Measurements from ENCODE around the gene JPT1.

Gene JPT1

DNA sequence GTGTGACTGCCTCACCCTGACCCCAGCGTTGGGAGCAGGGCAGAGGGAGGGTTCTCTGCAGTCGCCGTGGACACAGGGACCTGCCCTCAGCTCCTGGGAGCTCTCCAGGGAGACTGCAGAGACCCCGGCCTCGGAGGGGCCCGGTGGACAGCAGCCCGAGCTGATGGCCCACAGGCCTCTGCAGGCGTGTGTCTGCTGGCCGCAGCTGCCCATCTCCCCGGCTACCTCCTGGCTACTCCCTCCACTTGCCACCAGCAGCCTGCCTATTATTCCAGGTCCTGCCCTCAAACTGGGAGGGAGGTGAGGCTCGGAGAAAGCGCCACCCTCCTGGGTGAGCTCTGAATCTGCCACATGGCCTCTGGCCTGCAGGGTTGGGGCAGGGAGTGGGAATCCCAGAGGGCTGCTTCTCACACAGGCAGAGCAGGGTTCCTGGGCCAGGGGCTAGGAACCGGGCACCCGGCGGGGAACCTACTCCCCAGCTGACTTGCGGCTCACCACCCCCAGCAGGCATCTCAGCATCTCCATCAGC, 59.4 kb downstream of the JPT1 start (continued):
- TF ChIP-seq, protein P1, sequence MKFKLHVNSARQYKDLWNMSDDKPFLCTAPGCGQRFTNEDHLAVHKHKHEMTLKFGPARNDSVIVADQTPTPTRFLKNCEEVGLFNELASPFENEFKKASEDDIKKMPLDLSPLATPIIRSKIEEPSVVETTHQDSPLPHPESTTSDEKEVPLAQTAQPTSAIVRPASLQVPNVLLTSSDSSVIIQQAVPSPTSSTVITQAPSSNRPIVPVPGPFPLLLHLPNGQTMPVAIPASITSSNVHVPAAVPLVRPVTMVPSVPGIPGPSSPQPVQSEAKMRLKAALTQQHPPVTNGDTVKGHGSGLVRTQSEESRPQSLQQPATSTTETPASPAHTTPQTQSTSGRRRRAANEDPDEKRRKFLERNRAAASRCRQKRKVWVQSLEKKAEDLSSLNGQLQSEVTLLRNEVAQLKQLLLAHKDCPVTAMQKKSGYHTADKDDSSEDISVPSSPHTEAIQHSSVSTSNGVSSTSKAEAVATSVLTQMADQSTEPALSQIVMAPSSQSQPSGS (tag by site-specific recombination; IDR thresholded peaks at IDR 0.05; ENCODE audit: low read depth): no peak

GRCh38 chr17:75093548-75094158, 60.7 kb downstream of the JPT1 start:
- no peaks in the 10 kb centered on the region for H3K9me3 ChIP-seq (ENCODE audit: control insufficient read depth, insufficient read depth, low read depth, low read length)

DNA sequence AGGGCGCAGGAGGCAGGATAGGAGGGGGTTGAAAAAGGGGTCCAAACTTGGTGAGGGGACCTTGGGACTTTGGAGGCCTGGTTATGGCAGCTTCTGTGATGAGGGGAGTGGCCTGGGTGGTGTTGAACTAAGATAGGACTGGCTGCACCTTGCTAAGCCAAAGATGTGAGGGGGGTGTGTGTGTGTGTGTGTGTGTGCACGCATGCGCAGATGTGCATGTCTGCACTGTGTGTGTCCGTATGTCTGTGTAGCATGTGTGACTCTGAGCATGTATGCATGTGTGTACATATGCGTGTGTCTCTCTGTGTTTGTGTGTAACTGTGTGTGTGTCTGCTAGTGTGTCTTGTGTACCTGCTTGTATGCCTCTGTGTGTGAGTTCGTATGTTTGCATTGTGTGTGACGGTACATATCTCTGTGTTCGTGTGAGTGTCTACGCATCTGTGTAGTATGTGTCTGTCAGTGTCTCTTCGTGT, 62.4 kb downstream of the JPT1 start:
- Histone ChIP-seq H3K9me3 (ENCODE audit: control insufficient read depth, insufficient read depth, low read depth, low read length) (no peaks in the 10 kb centered on the region), H3K27ac (ENCODE audit: extremely low read depth, low read depth, low read length) (no peak overlapping the region), H3K36me3 (ENCODE audit: control insufficient read depth in 2 of 2, insufficient read depth in 1 of 2, low read length in 2 of 2) (no peaks in the 10 kb centered on the region), H3K4me1 (ENCODE audit: control insufficient read depth, insufficient read depth, low read length) (peaks cover 2% of the 10 kb centered on the region; the same call in 1 of the 2 replicates), H3K4me3 (ENCODE audit: low read depth, low read length) (no peak overlapping the region)
- TF ChIP-seq, protein P2, sequence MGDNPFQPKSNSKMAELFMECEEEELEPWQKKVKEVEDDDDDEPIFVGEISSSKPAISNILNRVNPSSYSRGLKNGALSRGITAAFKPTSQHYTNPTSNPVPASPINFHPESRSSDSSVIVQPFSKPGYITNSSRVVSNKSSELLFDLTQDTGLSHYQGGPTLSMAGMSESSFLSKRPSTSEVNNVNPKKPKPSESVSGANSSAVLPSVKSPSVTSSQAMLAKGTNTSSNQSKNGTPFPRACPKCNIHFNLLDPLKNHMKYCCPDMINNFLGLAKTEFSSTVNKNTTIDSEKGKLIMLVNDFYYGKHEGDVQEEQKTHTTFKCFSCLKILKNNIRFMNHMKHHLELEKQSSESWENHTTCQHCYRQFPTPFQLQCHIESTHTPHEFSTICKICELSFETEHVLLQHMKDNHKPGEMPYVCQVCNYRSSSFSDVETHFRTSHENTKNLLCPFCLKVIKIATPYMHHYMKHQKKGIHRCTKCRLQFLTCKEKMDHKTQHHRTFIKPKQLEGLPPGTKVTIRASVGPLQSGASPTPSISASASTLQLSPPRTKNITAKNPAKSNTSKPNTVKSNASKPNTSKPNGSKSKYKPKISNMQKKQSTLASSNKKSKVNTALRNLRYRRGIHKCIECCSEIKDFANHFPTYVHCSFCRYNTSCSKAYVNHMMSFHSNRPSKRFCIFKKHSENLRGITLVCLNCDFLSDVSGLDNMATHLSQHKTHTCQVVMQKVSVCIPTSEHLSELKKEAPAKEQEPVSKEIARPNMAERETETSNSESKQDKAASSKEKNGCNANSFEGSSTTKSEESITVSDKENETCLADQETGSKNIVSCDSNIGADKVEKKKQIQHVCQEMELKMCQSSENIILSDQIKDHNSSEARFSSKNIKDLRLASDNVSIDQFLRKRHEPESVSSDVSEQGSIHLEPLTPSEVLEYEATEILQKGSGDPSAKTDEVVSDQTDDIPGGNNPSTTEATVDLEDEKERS (tag by site-specific recombination; IDR thresholded peaks at IDR 0.05): no peak
- TF ChIP-seq ZNF248 (tag by site-specific recombination; IDR thresholded peaks at IDR 0.05) (0 out of 2 replicates have a peak, but pooled peaks have one; percentile 53), ZNF571 (tag by site-specific recombination; IDR thresholded peaks at IDR 0.05) (no peak), ZFHX2 (tag by site-specific recombination; conservative IDR thresholded peaks at IDR 0.05) (peak; percentile 28; the same call in 1 of the 2 replicates), ZNF544 (tag by site-specific recombination; IDR thresholded peaks at IDR 0.05) (no peak), YY1 (tag by site-specific recombination; IDR thresholded peaks at IDR 0.05) (no peak), KLF9 (tag by site-specific recombination; IDR thresholded peaks at IDR 0.05; ENCODE audit: low read depth) (peak; percentile 59), ZNF776 (tag by site-specific recombination; IDR thresholded peaks at IDR 0.05; ENCODE audit: borderline replicate concordance) (0 out of 2 replicates have a peak, but pooled peaks have one; percentile 12), ZNF311 (tag by site-specific recombination; IDR thresholded peaks at IDR 0.05; ENCODE audit: borderline replicate concordance) (0 out of 2 replicates have a peak, but pooled peaks have one; percentile 37), ZNF341 (tag by site-specific recombination; IDR thresholded peaks at IDR 0.05; ENCODE audit: low read depth) (peak; percentile 3; the same call in 1 of the 2 replicates), SALL2 (tag by site-specific recombination; IDR thresholded peaks at IDR 0.05; ENCODE audit: borderline replicate concordance) (peak; percentile 53; the same call in 1 of the 2 replicates), ZBTB26 (tag by site-specific recombination; optimal IDR thresholded peaks at IDR 0.05) (peak; percentile 16), ZBTB7A (tag by site-specific recombination; IDR thresholded peaks at IDR 0.05; ENCODE audit: low read depth) (peak; percentile 40; the same call in 1 of the 2 replicates), ZNF600 (tag by site-specific recombination; IDR thresholded peaks at IDR 0.05) (peak; percentile 24; the same call in 1 of the 2 replicates), ZNF169 (tag by site-specific recombination; IDR thresholded peaks at IDR 0.05) (no peak)
- TF ChIP-seq, protein P3, sequence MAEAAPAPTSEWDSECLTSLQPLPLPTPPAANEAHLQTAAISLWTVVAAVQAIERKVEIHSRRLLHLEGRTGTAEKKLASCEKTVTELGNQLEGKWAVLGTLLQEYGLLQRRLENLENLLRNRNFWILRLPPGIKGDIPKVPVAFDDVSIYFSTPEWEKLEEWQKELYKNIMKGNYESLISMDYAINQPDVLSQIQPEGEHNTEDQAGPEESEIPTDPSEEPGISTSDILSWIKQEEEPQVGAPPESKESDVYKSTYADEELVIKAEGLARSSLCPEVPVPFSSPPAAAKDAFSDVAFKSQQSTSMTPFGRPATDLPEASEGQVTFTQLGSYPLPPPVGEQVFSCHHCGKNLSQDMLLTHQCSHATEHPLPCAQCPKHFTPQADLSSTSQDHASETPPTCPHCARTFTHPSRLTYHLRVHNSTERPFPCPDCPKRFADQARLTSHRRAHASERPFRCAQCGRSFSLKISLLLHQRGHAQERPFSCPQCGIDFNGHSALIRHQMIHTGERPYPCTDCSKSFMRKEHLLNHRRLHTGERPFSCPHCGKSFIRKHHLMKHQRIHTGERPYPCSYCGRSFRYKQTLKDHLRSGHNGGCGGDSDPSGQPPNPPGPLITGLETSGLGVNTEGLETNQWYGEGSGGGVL (tag by site-specific recombination; IDR thresholded peaks at IDR 0.05): peak; percentile 39; the same call in 1 of the 2 replicates
- TF ChIP-seq, protein P4, sequence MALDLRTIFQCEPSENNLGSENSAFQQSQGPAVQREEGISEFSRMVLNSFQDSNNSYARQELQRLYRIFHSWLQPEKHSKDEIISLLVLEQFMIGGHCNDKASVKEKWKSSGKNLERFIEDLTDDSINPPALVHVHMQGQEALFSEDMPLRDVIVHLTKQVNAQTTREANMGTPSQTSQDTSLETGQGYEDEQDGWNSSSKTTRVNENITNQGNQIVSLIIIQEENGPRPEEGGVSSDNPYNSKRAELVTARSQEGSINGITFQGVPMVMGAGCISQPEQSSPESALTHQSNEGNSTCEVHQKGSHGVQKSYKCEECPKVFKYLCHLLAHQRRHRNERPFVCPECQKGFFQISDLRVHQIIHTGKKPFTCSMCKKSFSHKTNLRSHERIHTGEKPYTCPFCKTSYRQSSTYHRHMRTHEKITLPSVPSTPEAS (tag by site-specific recombination; IDR thresholded peaks at IDR 0.05): peak; percentile 88
- POLR2A ChIA-PET: no interaction called here
- CTCF ChIA-PET: interaction anchor here (1.1 to 1.7 kb wide), 3 partner anchors 13 to 22 kb away, joined by 4 to 13 read pairs (median 5); no protein-coding TSS in a partner anchor

More at GRCh38 chr17:75093548-75094158, 60.7 kb downstream of the JPT1 start:
- ChIA-PET CTCF (interaction anchor here (0.6 to 3.1 kb wide), 3 partner anchors 12 to 348 kb away, joined by 4 to 10 read pairs (median 4); no protein-coding TSS in a partner anchor), POLR2A (no interaction called here)
- peaks cover 2% of the 10 kb centered on the region; the same call in 1 of the 2 replicates for H3K4me1 ChIP-seq (ENCODE audit: control insufficient read depth, insufficient read depth, low read length)
- H3K4me3 ChIP-seq (ENCODE audit: low read depth, low read length): no peak overlapping the region
- TF ChIP-seq ZNF341 (tag by site-specific recombination; IDR thresholded peaks at IDR 0.05; ENCODE audit: low read depth): peak; percentile 32; the same call in 1 of the 2 replicates
- TF ChIP-seq ZFP37 (tag by site-specific recombination; IDR thresholded peaks at IDR 0.05): no peak
- peaks cover 0 to 5% of the 10 kb centered on the region in 2 experiments; a peak in 1 of 3 replicates for H3K36me3 ChIP-seq (ENCODE audit: control insufficient read depth in 2 of 2, insufficient read depth in 1 of 2, low read length in 2 of 2)
- no peak overlapping the region for H3K27ac ChIP-seq (ENCODE audit: extremely low read depth, low read depth, low read length)

All from HEK293 (cell line).